Left hindlimb (tissue), 1 donor: Measurements from ENCODE around the gene MARVELD1.
A peak's percentile ranks its signal among the peaks of the same experiment; 100 is the strongest.

Experiments used
- DNase-seq: peaks from one replicate; pipeline ENCODE4 v3.0.0-alpha.2; 2018

MARVELD1 gene

DNA sequence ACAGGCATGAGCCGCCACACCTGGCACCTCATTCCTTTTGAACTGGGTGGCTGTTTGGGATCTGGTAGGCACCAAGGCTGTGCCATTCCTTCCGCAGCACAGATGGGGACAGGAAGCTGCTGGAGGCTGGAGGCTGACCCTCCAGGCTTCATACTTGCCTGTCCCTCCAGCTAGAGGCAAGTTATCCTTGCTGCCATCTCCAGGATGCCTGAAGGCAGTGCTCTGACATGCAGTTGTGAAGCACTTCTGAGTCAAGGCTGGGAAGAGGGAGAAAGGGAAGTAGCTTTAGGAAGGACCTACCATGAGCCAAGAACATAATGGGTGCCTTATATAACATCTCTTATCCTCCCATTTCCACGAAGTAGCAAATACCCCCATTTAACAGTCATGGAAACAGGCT lies 9.5 kb downstream of the MARVELD1 start:
- DNase-seq, result no peak

DNA sequence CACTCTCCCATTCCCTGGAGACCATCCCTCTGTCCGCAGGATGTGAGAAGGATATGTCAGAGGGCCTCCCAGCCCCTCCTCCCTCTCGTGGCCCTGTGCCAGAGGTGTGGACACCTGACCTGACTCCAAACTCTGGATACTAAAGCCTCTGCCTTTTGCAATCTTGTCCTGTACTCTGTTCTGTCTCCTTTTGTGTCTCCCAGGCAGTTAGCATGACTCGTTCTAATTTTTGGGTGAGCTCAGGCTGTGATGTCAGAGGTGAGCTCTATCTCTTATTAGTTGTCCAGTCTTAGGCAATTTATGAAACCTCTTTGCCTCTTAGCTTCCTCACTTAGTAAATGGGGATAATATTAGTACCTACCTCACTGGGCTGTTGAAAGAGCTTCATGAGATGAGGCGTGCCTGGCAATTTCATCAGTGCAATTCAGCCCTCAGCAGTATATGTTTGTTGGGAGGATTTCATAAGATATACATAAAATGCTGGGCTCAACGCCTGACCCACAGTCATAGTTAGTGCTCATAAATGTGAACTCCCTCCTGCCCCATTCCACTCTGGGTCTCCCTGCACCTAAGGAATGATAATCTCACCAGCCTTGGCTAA lies 10.9 kb downstream of the MARVELD1 start:
- no peak for DNase-seq

- DNase-seq, result peak; percentile 55
Measured at GRCh38 chr10:97726636-97727178, 13.2 kb downstream of the MARVELD1 start.

DNA sequence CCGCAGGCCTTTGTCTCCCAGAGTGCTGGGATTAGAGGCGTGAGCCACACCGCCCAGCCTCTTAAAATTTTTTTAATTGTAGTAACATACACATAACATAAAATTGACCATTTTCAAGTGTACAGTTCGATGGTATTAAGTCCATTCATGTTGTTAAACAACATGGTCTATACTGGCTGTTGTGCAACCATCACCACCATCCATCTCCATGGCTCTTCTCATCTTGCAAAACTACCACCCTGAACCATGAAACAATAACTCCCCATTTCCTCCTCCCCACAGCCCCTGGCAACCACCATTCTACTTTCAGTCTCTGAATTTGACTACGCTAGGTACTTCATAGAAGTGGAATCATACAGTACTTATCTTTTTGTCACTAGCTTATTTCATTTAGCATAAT lies 15.5 kb downstream of the MARVELD1 start:
- DNase-seq, result no peak

- DNase-seq, result peak; percentile 71
Measured at GRCh38 chr10:97731346-97732051, 18.0 kb downstream of the MARVELD1 start.

- DNase-seq, result no peak
Measured at GRCh38 chr10:97732052-97732359, 18.5 kb downstream of the MARVELD1 start.

- no peak for DNase-seq
Measured at GRCh38 chr10:97733256-97733655, 19.7 kb downstream of the MARVELD1 start.

- DNase-seq, result no peak
Measured at GRCh38 chr10:97734021-97734420, 20.5 kb downstream of the MARVELD1 start.

- no peak for DNase-seq
Measured at GRCh38 chr10:97736403-97736901, 22.9 kb downstream of the MARVELD1 start.

GRCh38 chr10:97736902-97737769 lies 23.6 kb downstream of the MARVELD1 start, which contains the start of gene ZFYVE27:
Gene ZFYVE27, plus strand, starts transcription at chr10:97737128. Its CDS starts 1,350 bp downstream, at chr10:97738478.
- peak; percentile 96 for DNase-seq

DNA sequence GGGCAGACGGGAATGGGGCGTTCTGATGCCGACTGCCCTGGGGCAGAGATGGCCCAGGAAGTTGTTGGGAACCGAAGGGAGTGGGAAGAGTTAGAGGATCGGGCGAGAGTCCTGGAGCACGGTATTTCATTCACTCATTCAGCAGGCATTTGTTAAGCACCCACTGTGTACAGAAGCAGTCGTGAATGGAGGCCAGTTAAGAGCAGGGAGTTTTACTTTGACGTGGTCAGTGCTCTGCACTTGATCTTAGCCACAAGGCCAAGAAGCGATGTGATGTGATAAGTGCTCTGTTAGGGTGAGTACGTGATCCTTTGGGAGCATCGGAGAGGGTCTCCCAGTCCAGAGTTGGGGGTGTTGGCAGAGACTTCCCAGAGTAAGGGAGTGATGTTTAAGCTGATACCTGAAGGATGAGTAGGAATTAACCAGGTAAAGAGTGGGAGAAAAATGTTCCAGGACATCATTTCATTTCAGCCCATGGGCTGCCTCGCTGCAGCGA lies 24.3 kb downstream of the MARVELD1 start:
- DNase-seq, result no peak

GRCh38 chr10:97738616-97739015 lies 25.1 kb downstream of the MARVELD1 start:
- DNase-seq, result no peak

GRCh38 chr10:97740613-97741012 lies 27.1 kb downstream of the MARVELD1 start:
- DNase-seq, result no peak

DNA sequence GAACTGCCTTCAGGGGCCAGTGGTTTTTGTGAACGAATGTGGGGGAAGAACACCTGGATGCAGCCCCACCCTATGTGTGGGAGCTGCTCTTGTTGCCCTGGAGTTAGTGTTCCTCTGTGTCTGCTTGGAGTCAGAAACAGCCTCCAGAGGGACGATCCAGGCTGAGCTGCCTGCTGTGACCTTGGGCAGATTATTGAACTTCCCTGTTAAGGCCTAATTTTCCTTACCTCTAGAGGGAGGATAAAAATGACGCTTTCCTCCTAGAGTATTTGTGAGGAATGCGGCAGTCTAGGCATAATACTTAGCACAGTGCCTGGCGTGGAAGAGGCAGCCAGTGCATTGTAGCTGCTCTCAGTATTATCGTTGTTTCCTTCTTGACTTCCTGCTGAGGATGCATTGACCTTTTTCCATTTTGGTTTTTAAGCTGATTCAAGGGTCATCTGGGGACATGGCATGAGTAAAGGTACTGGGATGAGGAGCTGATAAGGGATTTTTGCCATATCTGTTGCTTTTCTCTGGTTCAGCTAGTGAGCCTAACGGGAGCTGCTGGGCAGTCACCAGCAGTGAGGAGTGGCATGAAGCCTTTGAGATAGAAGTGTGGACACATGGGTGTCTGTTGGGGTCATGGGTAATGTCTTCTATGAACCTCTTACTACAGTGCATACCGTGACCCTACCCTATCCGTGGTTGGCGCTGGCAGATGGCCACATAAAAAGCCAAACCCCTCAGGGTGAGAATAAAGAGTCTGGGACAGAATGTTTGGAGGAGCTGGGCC lies 29.8 kb downstream of the MARVELD1 start:
- no peak for DNase-seq

GRCh38 chr10:97744405-97745035 lies 31.0 kb downstream of the MARVELD1 start:
- no peak for DNase-seq

GRCh38 chr10:97747573-97747972 lies 34.0 kb downstream of the MARVELD1 start:
- DNase-seq, result no peak

DNA sequence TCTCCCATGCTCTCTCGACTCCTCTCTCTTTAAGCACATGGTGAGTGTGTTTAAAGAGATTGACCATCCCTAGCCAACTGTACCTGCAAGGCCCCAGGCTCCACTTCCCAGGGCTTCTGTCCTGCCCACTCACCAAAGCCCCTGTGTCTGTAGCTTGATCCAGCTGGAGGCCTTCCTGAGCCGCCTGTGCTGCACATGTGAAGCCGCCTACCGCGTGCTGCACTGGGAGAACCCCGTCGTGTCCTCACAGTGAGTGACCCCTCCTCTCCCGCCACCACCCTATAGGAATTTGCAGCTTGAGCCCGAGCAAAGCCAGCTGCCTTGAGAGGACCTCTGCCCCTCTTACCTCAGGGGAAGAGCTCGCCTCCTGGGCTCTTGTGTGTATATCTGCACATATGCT lies 34.6 kb downstream of the MARVELD1 start:
- DNase-seq, result no peak

- DNase-seq, result no peak
Measured at GRCh38 chr10:97752956-97753355, 39.4 kb downstream of the MARVELD1 start.

GRCh38 chr10:97754726-97755125 lies 41.2 kb downstream of the MARVELD1 start:
- DNase-seq, result no peak

DNA sequence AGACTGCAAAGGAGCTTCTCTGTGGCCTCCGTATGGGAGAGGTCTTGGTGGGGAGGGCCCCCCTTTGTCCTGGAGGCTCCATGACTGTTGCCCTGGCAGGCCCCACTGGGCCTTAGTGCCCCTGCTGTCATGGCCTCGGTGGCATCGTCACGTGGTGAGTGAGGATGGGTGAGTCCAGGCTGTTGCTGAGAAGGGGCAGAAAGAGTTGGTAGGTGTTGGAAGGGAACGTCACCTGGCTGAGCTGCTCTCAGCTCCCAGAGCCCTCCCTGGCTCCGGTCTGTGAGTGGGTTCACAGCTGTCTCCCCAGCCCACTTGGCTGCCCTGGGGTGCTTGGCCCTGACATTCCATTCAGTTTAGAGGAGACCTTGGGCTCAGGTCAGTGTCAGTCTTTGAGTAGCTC lies 42.2 kb downstream of the MARVELD1 start:
- no peak for DNase-seq

- no peak for DNase-seq
Measured at GRCh38 chr10:97757471-97757870, 43.9 kb downstream of the MARVELD1 start.
